Gastrocnemius medialis (tissue), 4 donors: ENCODE results near the gene CEACAM1.

Experiments
- CTCF ChIP-seq, 5 experiments: fragments of 450-650 bp in 3 of 5; fragments of 200-600 bp in 2 of 5; sonication (generic) in 2 of 5; IDR thresholded peaks in 4 of 5; conservative IDR thresholded peaks in 1 of 5; 1 replicate in 4 of 5; 2 replicates in 1 of 5; pipeline ENCODE4 v1.5.1; 2016 to 2019; ENCODE audit warnings: antibody characterized with exemption in 5 of 5, mild to moderate bottlenecking in 3 of 5, moderate library complexity in 3 of 5
- POLR2A ChIP-seq, 2 donors: fragments of 450-650 bp; IDR thresholded peaks; one replicate each; pipeline ENCODE4 v1.6.1; 2017; ENCODE audit warnings: antibody characterized with exemption in 2 of 2, mild to moderate bottlenecking in 2 of 2, moderate library complexity in 2 of 2

GRCh38 chr19:42529248-42529764 lies 1.0 kb upstream of the CEACAM1 start:
- TF ChIP-seq POLR2A (IDR thresholded peaks at IDR 0.05) = no peak
- peak; percentile 28 to 68 (median 60) for TF ChIP-seq CTCF (IDR thresholded peaks at IDR 0.05 in 4 of 5, conservative IDR thresholded peaks at IDR 0.05 in 1 of 5)
